ENCODE results near the gene SSBP1. TPM values are rescaled to one million over a fixed set of nuclear protein-coding genes. Genes with fewer than 3 reads are reported as not detected.

Gene SSBP1
- total RNA-seq, 1 experiment from 2014 or later, result 245 TPM

GRCh38 chr7:141698247-141699015 lies 39.7 kb upstream of the SSBP1 start (continued):
- TF ChIP-seq FOXP4 (CRISPR knock-in tag; IDR thresholded peaks at IDR 0.05) (no peak), MAX (CRISPR knock-in tag; IDR thresholded peaks at IDR 0.05) (no peak), ZNF416 (CRISPR knock-in tag; IDR thresholded peaks at IDR 0.05) (no peak)

GRCh38 chr7:141699860-141700259 lies 38.3 kb upstream of the SSBP1 start:
- ChIA-PET POLR2A (no interaction called here), CTCF (interaction anchor here (1.4 to 2.8 kb wide), 2 partner anchors 38 to 45 kb away, joined by 3 to 20 read pairs; partner anchors contain the start of gene SSBP1)
- peaks cover 17% of the 10 kb centered on the region for H3K27me3 Mint-ChIP-seq (ENCODE audit: low read depth)
- ATAC-seq (no peak), DNase-seq (ENCODE audit: low spot score) (no peak)
- no peak overlapping the region for H3K27ac Mint-ChIP-seq
- no peaks in the 10 kb centered on the region for H3K36me3 Mint-ChIP-seq
- H3K4me3 Mint-ChIP-seq, result peak overlapping the region; percentile 79
- no peaks in the 10 kb centered on the region for H3K9me3 Mint-ChIP-seq
- peaks cover 53% of the 10 kb centered on the region for H3K4me1 Mint-ChIP-seq
- TF ChIP-seq HMGXB4 (CRISPR knock-in tag; IDR thresholded peaks at IDR 0.05) (no peak), SMAD3 (CRISPR knock-in tag; IDR thresholded peaks at IDR 0.05; ENCODE audit: borderline replicate concordance) (no peak), FOXK1 (CRISPR knock-in tag; IDR thresholded peaks at IDR 0.05) (no peak), SMAD4 (CRISPR knock-in tag; IDR thresholded peaks at IDR 0.05) (no peak), NR2C2 (CRISPR knock-in tag; IDR thresholded peaks at IDR 0.05) (no peak), OVOL2 (CRISPR knock-in tag; IDR thresholded peaks at IDR 0.05; ENCODE audit: borderline replicate concordance) (no peak), PREB (CRISPR knock-in tag; IDR thresholded peaks at IDR 0.05; ENCODE audit: borderline replicate concordance) (no peak), E2F5 (CRISPR knock-in tag; IDR thresholded peaks at IDR 0.05) (no peak), ZMAT4 (CRISPR knock-in tag; IDR thresholded peaks at IDR 0.05) (no peak), ARID4B (CRISPR knock-in tag; IDR thresholded peaks at IDR 0.05; ENCODE audit: borderline replicate concordance) (no peak), CTCF (IDR thresholded peaks at IDR 0.05) (no peak), E2F4 (CRISPR knock-in tag; IDR thresholded peaks at IDR 0.05; ENCODE audit: borderline replicate concordance, low read depth) (no peak), USF1 (CRISPR knock-in tag; IDR thresholded peaks at IDR 0.05) (no peak), NFE2L1 (CRISPR knock-in tag; IDR thresholded peaks at IDR 0.05) (no peak)

Measured in WTC11 (cell line).